HG02981 (cell line): ENCODE measurements around the gene APC.
"Not testable (repeated sequence)": the region's sequence is repeated elsewhere in the genome, so short reads cannot be mapped to it uniquely, and the experiment has no call there.

Experiments used
- ATAC-seq: cut with Tn5 transposase; IDR thresholded peaks from one replicate; pipeline ENCODE4 v1.9.1; 2021; ENCODE audit warnings: mild to moderate bottlenecking, moderate library complexity; ENCODE audit not compliant: unreplicated experiment

APC gene

DNA sequence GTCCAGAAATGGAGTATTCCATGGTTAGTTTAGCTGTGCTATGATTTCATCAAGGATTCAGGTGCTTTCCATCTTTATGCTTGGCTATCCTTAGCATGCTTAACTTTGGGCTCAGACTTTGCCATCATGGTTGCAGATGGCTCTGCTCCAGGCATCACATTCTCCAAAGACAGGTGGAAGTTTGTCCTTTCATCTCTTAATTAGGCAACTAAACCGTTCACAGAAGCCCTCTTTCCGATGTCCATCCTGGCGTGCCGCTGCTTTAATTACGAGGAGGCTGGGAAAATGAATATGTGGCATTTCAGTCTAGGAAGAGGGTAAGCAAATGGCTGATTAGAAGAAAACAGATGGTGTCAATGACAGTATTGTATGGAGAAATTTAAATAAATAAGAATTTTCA is 24.5 kb upstream of the APC start:
- no peak for ATAC-seq

GRCh38 chr5:112716895-112717294 is 20.8 kb upstream of the APC start:
- not testable (repeated sequence) for ATAC-seq

GRCh38 chr5:112717506-112718082 is 20.1 kb upstream of the APC start:
- no peak for ATAC-seq

DNA sequence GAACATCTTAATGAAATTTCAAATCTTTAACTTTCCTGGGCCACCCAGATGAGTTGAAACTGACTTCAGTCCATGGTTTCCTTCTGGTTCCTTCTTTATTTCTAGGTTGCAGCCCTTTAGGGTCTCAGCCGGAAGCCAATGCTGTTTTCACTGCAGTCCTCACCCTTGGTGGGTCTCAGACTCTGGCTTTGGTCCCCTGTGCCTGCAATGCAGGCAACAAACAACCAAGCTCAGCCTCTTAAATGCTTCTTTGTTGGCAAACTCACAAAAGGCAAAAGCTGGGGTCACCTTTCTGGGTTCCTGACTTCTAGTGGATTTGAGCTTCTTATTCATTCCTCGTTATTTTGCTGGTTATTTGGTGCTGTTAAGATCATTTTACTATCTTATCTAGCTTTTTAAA is 19.3 kb upstream of the APC start:
- ATAC-seq = no peak

- ATAC-seq = no peak
These were observed 17.1 kb upstream of the APC start for GRCh38 chr5:112720576-112720975.

- no peak for ATAC-seq
These were observed 12.8 kb upstream of the APC start for GRCh38 chr5:112724901-112725300.

- ATAC-seq = no peak
These were observed 8.1 kb upstream of the APC start for GRCh38 chr5:112729630-112730029.

- no peak for ATAC-seq
These were observed 5.6 kb upstream of the APC start for GRCh38 chr5:112732131-112732530.

DNA sequence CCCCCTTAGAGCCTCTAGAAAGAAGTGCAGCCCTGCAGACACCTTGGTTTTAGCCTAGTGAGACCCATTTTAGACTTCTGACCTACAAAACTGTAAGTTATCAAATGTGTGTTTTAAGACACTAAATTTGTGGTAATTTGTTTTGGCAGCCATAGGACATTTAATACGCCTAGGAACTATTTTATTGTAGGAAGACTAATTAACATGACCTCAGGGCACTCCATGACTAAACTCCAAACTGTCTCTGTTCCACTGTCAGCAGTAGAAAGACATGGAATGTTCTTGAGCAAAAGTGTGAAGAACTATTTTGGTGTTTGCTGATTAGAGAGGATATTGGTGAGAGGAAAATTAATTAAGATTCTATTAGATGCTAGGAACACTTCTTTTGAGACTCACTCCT is 4.1 kb upstream of the APC start:
- no peak for ATAC-seq

- ATAC-seq = no peak
These were observed 3.1 kb upstream of the APC start for GRCh38 chr5:112734597-112734996.

GRCh38 chr5:112735702-112736101 is 2.0 kb upstream of the APC start:
- no peak for ATAC-seq

DNA sequence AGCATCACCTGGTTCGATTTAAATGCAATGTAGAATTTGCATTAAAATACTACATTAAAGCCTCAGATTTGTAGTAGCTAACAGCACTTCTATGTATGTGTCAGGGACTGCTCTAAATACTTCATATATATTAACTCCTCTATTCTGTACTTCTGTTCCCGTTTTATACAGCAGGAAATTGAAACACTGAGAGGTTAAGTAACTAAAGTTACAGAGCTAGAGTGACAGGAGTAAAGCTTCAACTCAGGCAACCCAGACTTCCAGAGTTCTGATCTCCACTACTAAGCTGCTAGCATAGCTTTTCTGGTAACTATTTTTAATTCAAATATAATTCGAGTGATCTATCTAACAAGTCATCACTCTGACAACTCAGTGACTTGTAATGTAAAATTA is 619 bp upstream of the APC start:
- ATAC-seq = no peak

- ATAC-seq = peak; percentile 25
These were observed 491 bp downstream of the APC start for GRCh38 chr5:112738191-112738560.

DNA sequence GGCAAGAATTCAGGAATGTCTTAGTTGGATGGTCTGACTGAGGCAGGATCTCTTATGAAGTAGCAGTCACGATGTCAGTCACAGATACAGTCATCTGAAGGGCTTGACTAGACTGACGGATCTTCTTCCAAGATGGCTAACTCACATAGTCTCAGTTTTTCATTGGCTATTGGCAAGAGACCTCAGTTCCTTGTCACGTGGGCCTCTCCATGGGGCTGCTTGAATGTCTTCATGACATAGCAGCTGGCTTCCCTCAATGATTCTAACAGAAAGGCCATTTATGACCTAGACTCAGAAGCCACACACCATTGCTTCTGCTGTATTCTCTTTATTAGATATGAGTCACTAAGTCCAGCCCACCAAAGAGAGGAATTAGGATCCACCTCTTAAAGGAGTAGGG is 4.7 kb downstream of the APC start:
- no peak for ATAC-seq

GRCh38 chr5:112743631-112744030 is 5.9 kb downstream of the APC start:
- no peak for ATAC-seq

- ATAC-seq = no peak
These were observed 14.7 kb downstream of the APC start for GRCh38 chr5:112752335-112752734.

DNA sequence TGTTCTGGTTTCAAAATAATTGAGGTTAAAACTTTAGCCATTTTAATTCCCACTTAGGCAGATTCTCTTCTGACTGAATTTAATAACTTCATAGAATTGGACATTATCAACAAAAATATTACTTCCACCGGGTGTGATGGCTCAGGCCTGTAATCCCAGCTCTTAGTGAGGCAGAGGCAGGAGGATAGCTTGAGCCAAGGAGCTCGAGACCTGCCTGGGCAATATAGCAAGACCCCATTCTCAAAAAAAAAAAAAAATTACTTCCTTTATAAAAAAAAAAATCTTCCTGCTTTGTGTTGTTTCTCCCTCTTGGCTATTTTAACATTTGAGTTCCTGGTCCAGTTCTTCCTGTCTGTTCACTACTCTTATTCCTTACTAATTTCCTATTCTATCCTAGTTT is 18.0 kb downstream of the APC start:
- ATAC-seq = no peak

GRCh38 chr5:112757468-112758208 is 20.0 kb downstream of the APC start:
- ATAC-seq = peak; percentile 91

DNA sequence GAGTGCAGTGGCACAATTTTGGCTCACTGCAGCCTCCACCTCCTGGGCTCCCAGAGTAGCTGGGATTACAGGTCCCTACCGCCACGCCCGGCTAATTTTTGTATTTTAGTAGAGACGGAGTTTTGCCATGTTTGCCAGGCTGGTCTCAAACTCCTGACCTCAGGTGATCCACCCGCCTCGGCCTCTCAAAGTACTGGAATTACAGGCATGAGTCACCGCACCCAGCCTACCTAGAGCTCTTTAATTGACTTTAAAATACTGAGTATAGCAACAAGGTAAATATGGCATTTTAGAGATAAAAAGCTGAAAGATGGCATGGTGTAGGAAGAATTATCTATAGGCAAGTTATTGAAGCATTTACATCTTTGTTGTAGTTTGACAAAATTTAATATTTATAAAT is 21.0 kb downstream of the APC start:
- no peak for ATAC-seq

GRCh38 chr5:112762113-112762810 is 24.6 kb downstream of the APC start:
- no peak for ATAC-seq

GRCh38 chr5:112763165-112763564 is 25.5 kb downstream of the APC start:
- ATAC-seq = no peak

DNA sequence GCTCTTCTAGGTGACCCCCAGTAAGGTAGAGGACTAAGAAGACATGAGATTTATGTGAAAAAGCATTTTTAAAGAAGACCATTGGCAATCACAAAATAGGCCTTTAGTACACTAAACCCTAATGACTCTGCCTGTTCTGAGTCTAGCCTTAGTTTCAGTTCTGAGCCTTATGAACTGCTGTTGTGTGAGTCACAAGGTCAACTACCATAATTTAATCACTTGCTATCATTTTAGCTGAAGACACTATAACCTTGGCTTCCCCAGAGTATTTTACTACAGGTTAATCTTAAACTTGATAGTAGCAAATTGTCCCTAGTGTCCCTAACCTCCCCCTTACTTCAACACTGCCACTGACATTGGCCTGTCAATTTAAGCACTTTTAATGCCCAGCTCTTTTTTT is 34.4 kb downstream of the APC start:
- ATAC-seq = no peak
